HG02973 (cell line): Measurements from ENCODE around the gene RHOXF2B.
"Not testable (repeated sequence)": the region's sequence is repeated elsewhere in the genome, so short reads cannot be mapped to it uniquely, and the experiment has no call there.

Experiments used
- ATAC-seq: cut with Tn5 transposase; IDR thresholded peaks from one replicate; pipeline ENCODE4 v1.9.1; 2021; ENCODE audit warnings: moderate library complexity; ENCODE audit not compliant: unreplicated experiment

RHOXF2B gene

DNA sequence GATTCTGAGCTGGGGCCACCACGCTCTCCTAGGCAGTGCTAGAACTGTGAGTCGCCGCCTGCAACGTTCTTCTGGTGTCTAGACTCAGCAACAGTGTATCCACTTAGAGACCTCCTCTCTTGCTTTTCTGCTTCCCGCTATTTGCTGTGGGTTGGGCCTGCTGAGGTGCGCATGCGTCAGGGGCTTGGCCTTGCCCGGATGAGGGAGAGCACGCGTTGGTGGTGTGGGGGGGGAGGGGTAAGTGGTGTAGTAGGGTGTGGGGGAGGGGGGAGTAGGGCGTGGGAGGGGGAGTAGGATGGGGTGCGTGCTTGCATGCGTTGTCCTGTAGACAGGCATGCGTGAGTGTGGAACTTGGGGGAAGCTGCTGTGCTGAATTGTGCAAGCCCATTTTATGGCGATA lies at the start of gene RHOXF2B:
Gene RHOXF2B, minus strand, starts transcription at position 101 of the 400 bp plus-strand sequence. CDS start 138 bp downstream, outside the sequence.
- ATAC-seq, result not testable (repeated sequence)

DNA sequence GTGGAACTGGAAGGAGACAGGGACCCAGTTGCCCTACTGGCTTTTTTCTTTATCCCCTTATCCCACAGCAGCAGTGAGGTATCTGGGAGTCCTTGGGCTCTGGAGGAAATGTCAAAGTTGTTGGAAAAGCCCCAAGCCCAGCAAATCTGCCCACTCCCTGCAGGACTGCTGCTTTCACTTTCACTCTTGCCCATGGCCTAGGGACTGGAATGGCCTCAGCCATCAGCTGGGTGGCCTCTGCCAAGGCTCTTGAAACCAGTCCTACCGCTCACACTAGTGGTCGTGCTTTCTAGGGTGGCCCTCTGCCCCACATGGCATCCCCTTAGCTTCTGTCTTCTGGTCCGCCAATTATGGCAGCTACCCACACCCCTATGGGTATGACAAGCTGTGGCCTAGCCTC lies 48.0 kb upstream of the RHOXF2B start:
- no peak for ATAC-seq

DNA sequence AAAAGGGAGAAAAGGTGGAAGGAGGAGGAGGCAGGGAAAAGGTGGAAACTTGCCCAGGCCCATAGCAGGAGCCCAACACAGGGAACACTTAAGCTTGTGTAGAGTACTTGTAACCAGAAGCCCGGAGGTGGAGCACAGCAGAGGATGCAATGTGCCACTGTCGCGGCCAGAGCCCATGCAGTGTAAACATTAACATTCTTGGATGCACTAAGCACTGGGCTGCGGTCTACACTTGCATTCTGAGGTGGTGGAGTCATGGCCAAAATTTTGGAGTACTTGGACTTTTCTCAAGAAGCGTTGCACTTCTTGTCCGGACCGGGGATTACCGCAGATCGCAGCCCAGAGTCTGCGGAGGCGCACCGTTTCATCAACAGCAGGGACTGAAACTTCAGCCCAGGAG lies 42.7 kb upstream of the RHOXF2B start:
- no peak for ATAC-seq

DNA sequence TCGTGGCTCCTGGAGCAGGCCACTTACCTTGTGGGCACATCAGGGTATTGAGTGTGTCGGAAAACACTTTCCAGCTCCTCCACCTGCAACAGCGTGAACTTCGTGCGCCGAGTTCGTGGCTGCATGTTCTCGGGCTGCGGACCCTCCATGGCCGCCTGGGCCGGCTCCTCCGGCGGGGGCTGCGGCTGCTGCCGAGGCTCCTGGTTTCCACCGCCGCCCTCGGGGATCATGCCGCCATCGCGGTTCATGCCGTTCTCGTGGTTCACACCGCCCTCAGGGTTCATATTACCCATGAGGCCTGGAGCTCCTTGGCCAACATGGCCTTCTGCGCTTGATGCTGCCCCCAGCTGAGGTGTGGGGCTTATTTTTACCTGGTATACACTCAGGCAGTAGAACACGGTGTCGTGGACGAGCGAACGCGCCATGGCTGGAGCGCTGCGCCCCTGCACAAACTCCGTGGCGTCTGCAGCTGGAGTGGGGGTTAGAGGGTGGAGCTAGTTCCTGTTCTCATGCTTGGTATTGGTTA lies 38.0 kb upstream of the RHOXF2B start, which contains the start of gene RHOXF1:
Gene RHOXF1, minus strand, starts transcription at position 476 of the 526 bp plus-strand sequence. Its CDS starts 51 bp downstream, at position 425.
- ATAC-seq, result no peak

DNA sequence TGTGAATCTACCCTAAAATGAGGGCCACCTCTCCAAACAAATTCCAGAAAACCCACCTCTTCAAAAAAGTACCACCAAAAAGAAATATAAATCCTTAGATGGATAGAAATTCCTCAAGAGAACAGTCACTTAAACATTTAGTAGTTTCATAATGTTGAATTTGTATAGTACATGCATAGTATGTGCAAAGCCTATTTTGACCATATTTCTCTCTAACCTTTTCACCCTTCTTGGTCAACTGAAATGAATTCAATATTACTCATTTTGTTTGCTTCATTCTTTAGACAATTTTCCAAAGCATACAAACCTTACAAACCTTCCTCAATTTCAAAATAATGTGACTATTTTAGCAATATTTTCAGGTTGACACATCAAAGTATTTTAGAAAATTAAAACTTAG lies 34.1 kb upstream of the RHOXF2B start:
- no peak for ATAC-seq

DNA sequence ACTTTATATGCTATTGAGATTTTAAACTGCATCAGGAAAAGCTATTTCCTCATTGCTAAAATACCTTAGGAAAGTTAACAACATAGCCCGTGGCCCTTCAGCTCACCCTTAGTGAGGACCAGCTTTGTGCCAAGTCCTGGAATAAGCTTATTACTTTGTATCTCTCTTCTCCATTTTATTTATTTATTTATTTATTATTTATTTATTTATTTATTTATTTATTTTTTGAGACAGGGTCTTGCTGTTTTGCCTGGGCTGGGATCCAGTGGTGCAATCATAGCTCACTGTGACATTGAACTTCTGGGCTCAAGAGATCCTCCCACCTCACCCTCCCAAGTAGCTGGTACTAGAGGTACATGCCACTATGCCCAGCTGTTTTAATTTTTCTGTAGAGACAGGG lies 31.9 kb upstream of the RHOXF2B start:
- ATAC-seq, result no peak

DNA sequence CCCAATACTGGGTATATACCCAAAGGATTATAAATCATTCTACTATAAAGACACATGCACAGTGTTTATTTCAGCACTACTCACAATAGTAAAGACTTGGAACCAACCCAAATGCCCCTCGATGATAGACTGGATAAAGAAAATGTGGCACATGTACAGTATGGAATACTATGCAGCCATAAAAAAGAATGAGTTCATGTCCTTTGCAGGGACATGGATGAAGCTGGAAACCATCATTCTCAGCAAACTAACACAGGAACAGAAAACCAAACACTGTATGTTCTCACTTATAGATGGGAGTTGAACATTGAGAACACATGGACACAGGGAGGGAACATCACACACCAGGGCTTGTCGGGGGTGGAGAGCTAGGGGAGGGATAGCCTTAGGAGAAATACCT lies 27.2 kb upstream of the RHOXF2B start:
- ATAC-seq, result not testable (repeated sequence)

DNA sequence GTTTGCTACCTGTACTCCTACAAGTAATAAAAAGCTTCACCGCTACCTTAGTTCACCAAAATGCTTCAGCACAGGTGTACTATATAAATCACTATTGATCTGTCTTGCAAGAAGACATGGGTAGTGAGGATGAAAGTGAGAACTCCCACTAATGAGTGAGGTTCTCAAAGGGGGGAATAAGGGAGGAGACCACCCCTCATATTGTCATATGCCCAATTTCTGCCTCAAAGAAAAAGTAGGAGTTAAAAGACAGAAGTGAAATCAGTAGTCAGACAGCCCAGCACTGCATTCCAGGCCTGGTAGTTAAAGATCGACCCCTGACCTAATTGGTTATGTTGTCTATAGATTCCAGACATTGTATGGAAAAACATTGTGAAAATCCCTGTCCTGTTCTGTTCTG lies 23.6 kb upstream of the RHOXF2B start:
- not testable (repeated sequence) for ATAC-seq

DNA sequence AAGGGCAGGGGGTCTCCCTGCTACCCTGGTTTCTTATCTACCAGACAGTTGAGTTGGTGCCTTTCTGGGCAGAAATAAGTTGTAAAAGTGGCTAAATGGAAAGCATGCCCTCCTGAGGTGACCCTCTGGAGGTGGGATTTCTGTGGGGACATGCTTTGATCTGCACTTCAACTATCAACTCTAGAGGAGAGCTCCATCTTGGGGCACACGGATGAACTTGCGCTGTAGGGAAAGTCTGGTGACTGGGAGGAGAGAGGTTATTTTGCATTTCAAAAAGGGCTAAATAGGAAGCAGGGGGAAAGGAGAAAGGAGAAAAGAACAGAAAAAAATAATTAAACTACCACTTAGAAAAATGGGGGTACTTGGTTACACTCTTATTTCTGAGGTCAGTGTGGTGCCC lies 12.7 kb upstream of the RHOXF2B start:
- ATAC-seq, result no peak

DNA sequence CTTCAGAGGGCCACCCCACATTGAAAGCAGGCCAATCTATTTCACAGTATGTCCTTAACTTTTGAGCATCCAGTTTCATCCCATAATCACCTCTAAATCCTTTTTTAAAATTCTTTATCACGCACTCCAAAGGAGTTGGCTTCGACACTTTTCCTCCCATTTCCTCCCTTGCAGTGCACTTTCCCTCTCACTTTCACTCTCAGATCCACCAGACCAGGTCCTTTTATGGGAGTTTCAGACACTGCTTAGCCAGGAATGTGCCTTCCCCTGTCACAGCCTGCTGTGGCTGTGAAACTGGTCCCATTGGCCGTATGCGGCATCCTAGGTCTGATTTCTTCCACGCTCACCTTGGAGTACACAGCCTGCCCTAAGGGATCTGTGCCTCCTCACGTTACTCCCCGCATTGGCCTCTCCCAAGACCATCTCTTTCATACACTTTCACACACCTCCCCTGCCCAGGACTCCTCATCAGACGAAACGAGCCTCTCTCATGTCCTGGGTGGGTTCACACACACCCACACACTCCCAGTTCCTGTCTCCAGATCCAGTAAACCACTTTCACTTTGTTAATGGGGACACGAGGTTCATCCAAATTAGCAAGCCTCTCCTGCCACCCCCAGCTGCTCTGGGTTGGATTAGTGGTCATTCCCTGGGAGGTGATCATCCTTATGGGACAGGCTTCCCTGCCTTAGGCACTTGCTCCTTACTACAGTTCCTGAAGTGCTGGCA lies 10.0 kb upstream of the RHOXF2B start:
- no peak for ATAC-seq

DNA sequence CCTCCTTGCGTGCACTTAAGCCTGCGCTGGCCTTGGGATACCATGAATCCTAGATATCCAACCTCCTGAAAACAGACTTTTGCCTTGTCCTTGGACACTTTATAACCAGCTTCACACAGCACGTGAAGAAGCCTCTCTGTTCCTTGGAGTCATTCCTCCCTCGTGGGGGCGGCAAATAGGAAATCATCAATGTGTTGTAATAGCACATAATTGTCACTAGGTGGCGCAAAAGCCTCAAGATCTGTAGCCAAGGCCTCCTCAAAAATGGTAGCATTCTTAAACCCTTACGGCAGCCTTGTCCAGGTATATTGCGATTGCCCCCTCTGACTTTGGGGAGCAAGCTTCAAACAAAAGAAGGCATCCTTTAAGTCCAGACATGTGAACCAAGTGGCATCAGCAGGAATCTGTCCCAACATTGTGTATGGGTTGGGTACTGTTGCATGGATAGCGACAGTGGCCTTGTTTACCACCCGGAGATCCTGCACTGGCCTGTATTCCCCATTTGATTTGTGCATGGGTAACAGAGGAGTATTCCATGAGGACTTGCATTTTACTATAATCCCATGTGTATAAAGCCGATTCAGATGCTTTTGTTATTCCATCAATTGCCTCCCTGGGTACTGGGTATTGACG lies 8.2 kb upstream of the RHOXF2B start:
- not testable (repeated sequence) for ATAC-seq

DNA sequence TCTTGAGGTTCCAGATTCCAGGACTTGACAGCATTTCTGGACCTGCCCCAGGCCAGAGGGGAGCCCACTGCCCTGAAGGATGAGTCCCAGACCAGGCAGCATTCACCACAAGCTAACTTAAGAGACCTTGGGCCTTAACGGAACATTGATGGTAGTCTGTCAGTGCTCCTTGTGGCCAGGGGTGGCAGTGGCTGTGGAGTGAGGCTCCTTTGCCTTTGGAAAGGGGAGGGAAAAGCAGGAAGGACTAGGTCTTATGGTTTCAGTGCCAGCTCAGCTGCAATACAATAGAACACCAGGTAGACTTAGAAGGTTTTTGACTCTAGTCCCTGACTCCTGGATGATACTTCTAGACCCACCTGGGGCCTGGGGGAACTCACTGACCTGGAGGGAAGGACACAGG lies 11.3 kb downstream of the RHOXF2B start:
- not testable (repeated sequence) for ATAC-seq

DNA sequence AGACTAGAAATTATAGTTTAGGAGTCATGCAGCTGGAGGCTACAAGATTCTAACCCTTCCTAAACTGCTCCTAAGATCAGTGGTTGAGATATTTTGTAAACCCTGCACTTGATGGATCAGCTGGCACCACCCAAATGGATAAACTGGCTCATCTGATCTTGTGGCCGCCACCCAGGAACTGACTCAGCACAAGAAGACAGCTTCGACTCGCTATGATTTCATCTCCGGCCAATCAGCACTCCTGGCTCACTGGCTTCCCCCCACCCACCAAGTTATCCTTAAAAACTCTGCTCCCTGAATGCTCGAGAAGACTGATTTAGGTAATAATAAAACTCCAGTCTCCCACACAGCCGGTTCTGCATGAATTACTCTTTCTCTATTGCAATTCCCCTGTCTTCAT lies 34.8 kb downstream of the RHOXF2B start:
- not testable (repeated sequence) for ATAC-seq

DNA sequence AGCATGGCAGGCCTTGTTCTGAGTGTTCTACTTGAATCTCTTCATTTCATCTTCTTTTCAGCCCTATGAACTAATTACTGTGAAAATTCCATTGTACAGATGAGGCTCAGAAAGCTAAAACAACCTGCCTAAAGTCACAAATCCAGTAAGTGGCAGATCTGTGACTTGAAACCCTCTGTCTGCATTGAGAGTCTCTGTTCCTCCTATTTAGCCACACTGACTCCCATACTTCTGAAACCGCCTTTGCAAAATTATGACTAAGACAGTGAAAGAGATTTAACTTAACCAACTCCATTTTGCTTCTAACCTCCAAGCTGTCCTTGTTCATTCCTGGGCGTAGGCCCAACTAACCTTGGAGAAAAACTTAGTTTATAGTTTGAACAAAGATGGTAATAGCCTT lies 35.2 kb downstream of the RHOXF2B start:
- ATAC-seq, result peak; percentile 56

DNA sequence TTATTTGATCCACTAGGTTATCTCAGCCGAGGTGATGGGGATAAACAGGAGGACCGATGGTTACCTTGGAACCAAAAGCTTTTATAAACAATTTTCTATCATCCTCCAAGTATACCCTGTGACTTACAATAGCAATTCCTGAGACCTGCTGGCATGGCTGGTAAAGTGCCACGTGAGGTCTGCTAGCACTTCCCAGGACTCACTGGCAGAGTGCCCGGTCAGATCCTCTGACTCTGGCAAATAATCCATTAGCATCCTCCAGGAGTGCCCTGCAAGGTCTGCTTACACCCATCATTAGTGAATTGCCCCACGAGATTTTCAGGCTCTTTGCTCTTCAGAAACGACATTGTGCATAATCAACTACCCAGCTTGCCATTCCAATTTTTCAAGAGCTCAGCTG lies 37.3 kb downstream of the RHOXF2B start:
- ATAC-seq, result not testable (repeated sequence)

DNA sequence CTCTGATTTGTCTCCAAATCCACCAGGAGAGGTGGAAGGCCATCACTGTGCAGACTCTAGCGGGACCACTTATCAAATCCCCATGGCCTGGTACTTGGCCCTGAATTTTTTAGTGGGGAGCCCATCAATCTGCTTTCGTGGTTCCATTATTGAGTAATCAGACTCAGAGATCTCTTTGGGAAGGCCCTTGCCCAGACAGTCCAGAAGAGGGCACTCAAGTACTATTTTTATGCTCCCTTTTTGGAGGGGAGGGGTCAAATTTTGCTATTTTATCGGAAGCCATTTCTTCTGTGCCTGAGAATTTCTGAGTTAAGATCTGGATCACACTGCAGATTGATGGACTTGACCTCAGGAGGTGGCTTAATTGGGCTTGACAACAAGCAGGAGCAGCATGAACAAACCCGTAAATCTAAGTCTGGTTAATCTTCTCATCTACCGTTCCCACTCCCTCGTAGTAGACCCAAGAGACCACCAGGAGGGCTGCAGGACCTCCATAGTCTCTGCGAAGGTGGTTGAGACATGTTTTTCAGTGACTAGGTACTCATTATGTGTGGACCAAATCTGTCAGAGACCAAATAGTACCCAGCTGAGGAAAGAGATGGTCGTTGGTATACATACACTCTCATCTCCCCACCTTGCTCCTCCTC lies 38.3 kb downstream of the RHOXF2B start:
- ATAC-seq, result not testable (repeated sequence)

DNA sequence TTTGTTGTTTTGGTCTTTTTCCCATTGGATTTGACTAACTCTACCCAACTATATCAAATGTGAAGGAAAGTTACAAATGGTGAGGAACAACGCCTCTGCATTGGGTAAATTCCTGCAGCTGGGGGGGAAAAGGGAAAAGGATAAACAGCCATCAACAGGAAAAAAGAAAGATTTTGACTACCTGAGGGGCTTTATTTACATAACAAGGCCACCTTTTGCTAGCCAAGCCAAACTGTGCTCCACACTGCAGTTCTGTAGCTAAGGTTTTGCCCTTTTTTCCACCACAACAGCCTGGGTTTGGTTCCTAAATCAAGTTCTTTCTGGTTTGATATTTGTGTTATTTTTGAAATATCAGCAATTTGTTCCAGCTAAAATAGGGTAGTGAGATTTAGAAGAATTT lies 40.8 kb downstream of the RHOXF2B start:
- ATAC-seq, result no peak

DNA sequence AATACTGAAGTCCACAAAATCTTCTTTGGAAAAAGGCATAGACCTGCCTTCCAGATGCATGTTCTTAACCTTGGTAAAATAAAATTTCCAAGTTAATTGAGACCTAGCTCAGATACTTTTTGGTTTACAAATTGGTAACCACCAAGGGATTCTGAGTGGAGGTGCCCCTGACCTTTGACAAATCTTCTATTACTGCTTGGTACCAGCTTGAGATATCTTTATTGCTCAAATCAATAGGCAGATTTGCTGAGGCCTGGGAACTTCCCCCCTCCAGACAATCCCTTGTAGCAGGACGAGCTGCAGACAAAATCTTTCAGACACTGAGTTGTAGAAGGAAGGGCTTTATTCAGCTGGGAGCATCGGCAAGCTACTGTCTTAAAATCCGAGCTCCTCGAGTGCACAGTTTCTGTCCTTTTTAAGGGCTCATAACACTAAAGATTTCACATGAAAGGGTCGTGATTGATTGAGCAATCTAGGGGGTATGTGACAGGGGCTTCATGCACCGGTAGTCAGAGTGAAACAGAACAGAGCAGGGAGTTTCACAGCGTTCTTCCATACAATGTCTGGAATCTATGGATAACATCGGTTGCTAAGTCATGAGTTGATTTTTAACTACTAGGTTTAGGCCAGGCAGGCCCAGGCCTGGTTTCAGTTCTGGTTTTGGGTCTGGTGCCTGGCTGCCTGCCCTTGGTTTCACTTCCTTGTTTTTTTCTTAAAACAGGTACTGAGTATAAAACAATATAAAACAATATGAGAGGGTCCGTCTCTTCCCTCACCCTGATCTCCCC lies 41.8 kb downstream of the RHOXF2B start:
- ATAC-seq, result peak; percentile 83

DNA sequence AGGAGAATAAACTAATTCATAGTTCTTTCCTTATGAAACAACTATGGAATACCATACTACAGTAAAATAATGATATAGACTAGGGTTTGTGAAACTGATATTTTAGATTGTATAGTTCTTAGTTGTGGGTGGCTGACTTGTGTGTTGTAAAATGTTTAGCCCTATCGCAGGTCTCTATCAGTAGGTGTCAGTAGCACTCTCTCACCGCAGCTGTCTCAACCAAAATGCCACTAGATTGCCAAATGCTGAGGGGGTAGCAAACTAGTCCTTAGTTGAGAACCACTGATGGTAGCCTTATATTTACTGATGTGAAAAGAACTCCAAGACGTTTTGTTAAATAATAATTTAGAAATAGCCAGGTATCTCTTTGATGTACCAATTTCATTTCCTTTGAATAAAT lies 48.1 kb downstream of the RHOXF2B start:
- no peak for ATAC-seq

DNA sequence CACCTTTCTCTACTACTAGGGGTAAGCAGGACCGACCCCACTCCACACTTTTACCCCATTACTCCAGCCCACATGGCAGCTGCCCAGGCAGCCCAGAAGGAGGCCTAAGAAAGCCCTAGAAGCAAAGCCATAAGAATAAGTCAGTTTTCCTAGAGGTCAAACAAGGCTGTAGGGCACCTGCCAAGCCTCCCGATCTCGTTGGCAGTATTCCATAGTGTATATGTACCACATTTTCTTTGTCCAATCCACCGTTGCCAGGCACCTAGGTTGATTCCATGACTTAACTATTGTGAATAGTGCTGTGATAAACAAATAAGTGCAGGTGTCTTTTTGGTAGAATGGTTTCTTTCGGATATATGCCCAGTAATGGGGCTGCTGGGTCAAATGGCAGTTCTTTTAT lies 54.2 kb downstream of the RHOXF2B start:
- no peak for ATAC-seq

DNA sequence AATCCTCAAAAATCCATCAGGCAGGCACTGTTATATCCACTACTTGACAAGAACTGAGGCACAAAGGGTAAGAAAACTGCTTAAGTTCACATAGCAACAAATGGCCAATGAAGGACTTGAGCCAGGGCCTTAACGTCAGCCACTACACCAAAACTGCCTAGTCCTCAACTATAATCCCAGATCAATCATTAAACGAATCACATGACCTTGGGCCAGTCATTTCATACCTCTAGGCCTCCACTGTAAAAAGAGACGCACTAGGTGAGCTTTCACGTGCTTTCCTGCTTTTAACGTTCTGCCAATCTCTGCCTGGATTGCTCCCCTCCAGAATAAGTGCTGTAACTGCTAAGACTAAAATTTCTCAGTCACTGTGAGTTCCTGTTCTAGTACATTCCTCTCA lies 54.7 kb downstream of the RHOXF2B start:
- no peak for ATAC-seq
